Thyroid gland (tissue), 4 donors: ENCODE results near the gene RBP7. TPM values are rescaled to one million over a fixed set of nuclear protein-coding genes. Genes with fewer than 3 reads are reported as not detected.

Source experiments
- DNase-seq, 2 donors: peaks; one replicate each; pipeline ENCODE4 v3.0.0-alpha.2; 2019
- H3K27ac ChIP-seq, 3 donors: fragments of 200-600 bp; sonication (generic); 1 replicate in 2 of 3; 2 replicates in 1 of 3; pipeline ENCODE4 v1.5.1; 2016 to 2019; ENCODE audit warnings: mild to moderate bottlenecking in 1 of 3, moderate library complexity in 1 of 3
- H3K27me3 ChIP-seq: fragments of 200-600 bp; sonication (generic); one replicate; pipeline ENCODE4 v1.5.1; 2019
- H3K36me3 ChIP-seq, 2 donors: fragments of 200-600 bp; sonication (generic); one replicate each; pipeline ENCODE4 v1.5.1; 2016 to 2019
- H3K4me1 ChIP-seq, 2 donors: fragments of 200-600 bp; sonication (generic); one replicate each; pipeline ENCODE4 v1.5.1; 2017 to 2019
- H3K4me3 ChIP-seq, 3 donors: fragments of 200-600 bp; sonication (generic); replicated peaks in 1 of 3; 1 replicate in 2 of 3; 2 replicates in 1 of 3; pipeline ENCODE4 v1.5.1; 2016; ENCODE audit warnings: mild to moderate bottlenecking in 1 of 3
- H3K9me3 ChIP-seq: fragments of 200-600 bp; sonication (generic); one replicate; pipeline ENCODE4 v1.5.1; 2017
- CTCF ChIP-seq, 6 experiments: fragments of 200-600 bp in 3 of 6; fragments of 450-650 bp in 3 of 6; sonication (generic) in 3 of 6; IDR thresholded peaks; one replicate each; pipeline ENCODE4 v1.5.1; 2016 to 2019; ENCODE audit warnings: antibody characterized with exemption in 6 of 6, mild to moderate bottlenecking in 2 of 6, inconsistent platforms in 1 of 6, moderate library complexity in 1 of 6
- POLR2A ChIP-seq, 2 donors: fragments of 450-650 bp; IDR thresholded peaks; one replicate each; pipeline ENCODE4 v1.6.1; 2017; ENCODE audit warnings: antibody characterized with exemption in 2 of 2, mild to moderate bottlenecking in 2 of 2, moderate library complexity in 1 of 2
- WGBS, 2 donors: methylation state at CpG; one replicate each; pipeline ENCODE4 v1.1.5; 2017; 5-methylcytosine and 5-hydroxymethylcytosine counted together
- intact Hi-C: fragments of 100-400 bp; cut with DNase I; formaldehyde crosslinking; loops from one replicate; pipeline ENCODE4 v1.15.1; 2023
- total RNA-seq, 4 donors: library from RNA; depleted of rRNA; stranded (reverse); fragments of >200 nt; gene quantifications; one replicate each; pipeline ENCODE4 v1.2.3, GENCODE V29; 2016

The RBP7 gene
- total RNA-seq, 4 donors from 2014 or later: 7.2 to 39.8 (median 32.8) TPM

- Histone ChIP-seq H3K27ac (peak overlapping the region; percentile 13 to 86 (median 72)), H3K4me3 (no peak overlapping the region), H3K36me3 (no peaks in the 10 kb centered on the region), H3K4me1 (peaks cover 25 to 46% of the 10 kb centered on the region in 2 donors), H3K9me3 (no peaks in the 10 kb centered on the region), H3K27me3 (no peaks in the 10 kb centered on the region)
- WGBS, 2 donors: 53 to 58% methylated on average over 5 of the region's 5 CpGs
- TF ChIP-seq CTCF (IDR thresholded peaks at IDR 0.05) (no peak), POLR2A (IDR thresholded peaks at IDR 0.05) (no peak)
- DNase-seq: peak; percentile 30 to 48
- intact Hi-C loops: no loop called here
These were observed 60.8 kb downstream of the RBP7 start for GRCh38 chr1:10057796-10058195.

- whole genome bisulfite sequencing, 2 donors: 86 to 89% methylated on average over 6 to 8 of the region's 8 CpGs
These were observed 62.3 kb downstream of the RBP7 start for GRCh38 chr1:10059342-10059718.

GRCh38 chr1:10060311-10061100, 63.5 kb downstream of the RBP7 start:
- DNase-seq: no peak
- WGBS, 2 donors: 84 to 87% methylated on average over 8 of the region's 8 CpGs
- intact Hi-C loops: no loop called here
- H3K4me3 ChIP-seq: no peak overlapping the region
- H3K9me3 ChIP-seq: no peaks in the 10 kb centered on the region
- H3K36me3 ChIP-seq: no peaks in the 10 kb centered on the region
- TF ChIP-seq CTCF (IDR thresholded peaks at IDR 0.05) (no peak), POLR2A (IDR thresholded peaks at IDR 0.05) (no peak)
- no peak overlapping the region for H3K27ac ChIP-seq
- no peaks in the 10 kb centered on the region for H3K27me3 ChIP-seq
- H3K4me1 ChIP-seq: peaks cover 25 to 54% of the 10 kb centered on the region in 2 donors

More at GRCh38 chr1:10059342-10059718, 62.3 kb downstream of the RBP7 start:
- H3K4me3 ChIP-seq: no peak overlapping the region
- DNase-seq: no peak
- no peak overlapping the region for H3K27ac ChIP-seq
- no peaks in the 10 kb centered on the region for H3K27me3 ChIP-seq
- H3K9me3 ChIP-seq: no peaks in the 10 kb centered on the region
- intact Hi-C loops: no loop called here
- H3K4me1 ChIP-seq: peaks cover 25 to 46% of the 10 kb centered on the region in 2 donors
- no peaks in the 10 kb centered on the region for H3K36me3 ChIP-seq
- TF ChIP-seq CTCF (IDR thresholded peaks at IDR 0.05): no peak
- no peak for TF ChIP-seq POLR2A (IDR thresholded peaks at IDR 0.05)

GRCh38 chr1:10061276-10061675, 64.2 kb downstream of the RBP7 start:
- WGBS, 2 donors: 94 to 95% methylated on average over 5 of the region's 5 CpGs
- no peak overlapping the region for H3K27ac ChIP-seq

More at GRCh38 chr1:10061276-10061675, 64.2 kb downstream of the RBP7 start:
- no peaks in the 10 kb centered on the region for H3K36me3 ChIP-seq
- intact Hi-C loops: no loop called here
- TF ChIP-seq CTCF (IDR thresholded peaks at IDR 0.05): no peak
- no peak for TF ChIP-seq POLR2A (IDR thresholded peaks at IDR 0.05)
- peaks cover 22 to 50% of the 10 kb centered on the region in 2 donors for H3K4me1 ChIP-seq
- H3K27me3 ChIP-seq: no peaks in the 10 kb centered on the region
- DNase-seq: no peak
- H3K9me3 ChIP-seq: no peaks in the 10 kb centered on the region
- H3K4me3 ChIP-seq: no peak overlapping the region
